Vagina (tissue), 2 donors: ENCODE measurements around the gene DACH1.

Experiments
- CTCF ChIP-seq, 3 experiments: fragments of 450-650 bp in 2 of 3; fragments of 200-600 bp in 1 of 3; sonication (generic) in 1 of 3; IDR thresholded peaks; one replicate each; pipeline ENCODE4 v1.5.1; 2017 to 2019; ENCODE audit warnings: antibody characterized with exemption in 3 of 3, mild to moderate bottlenecking in 2 of 3, moderate library complexity in 2 of 3
- POLR2AphosphoS5 ChIP-seq, 2 donors: sonication (generic); formaldehyde crosslinking; IDR thresholded peaks; one replicate each; pipeline ENCODE4 v1.9.0; 2017; ENCODE audit warnings: antibody characterized with exemption in 2 of 2, mild to moderate bottlenecking in 2 of 2, low read depth in 1 of 2; ENCODE audit not compliant: insufficient read depth in 1 of 2

- TF ChIP-seq CTCF (IDR thresholded peaks at IDR 0.05): no peak
- no peak for TF ChIP-seq POLR2AphosphoS5 (IDR thresholded peaks at IDR 0.05; ENCODE audit: insufficient read depth in 1 of 2, low read depth in 1 of 2)
These were observed 140.0 kb downstream of the DACH1 start for GRCh38 chr13:71727042-71727441.
